Stimulated activated memory B cell treated with anti-CD40 and anti-IgM and Interleukin-4, amounts not matched to agents 10 μg/mL and 1 μg/mL and 100 μg/mL, for 72 hours (primary cell): ENCODE results near the gene CEL.
"Not testable (repeated sequence)": the region's sequence is repeated elsewhere in the genome, so short reads cannot be mapped to it uniquely, and the experiment has no call there.

Experiments used
- ATAC-seq: fragments of 150-1000 bp; cut with Tn5 transposase; 2 replicates; pipeline ENCODE4 v1.10.0; 2021
- H3K27ac Mint-ChIP-seq: one replicate; pipeline ENCODE4 v1.8.0; 2022; ENCODE audit warnings: mild to moderate bottlenecking, mixed read lengths
- H3K27me3 Mint-ChIP-seq: one replicate; pipeline ENCODE4 v1.8.0; 2022; ENCODE audit warnings: mixed read lengths
- H3K36me3 Mint-ChIP-seq: one replicate; pipeline ENCODE4 v1.8.0; 2022; ENCODE audit warnings: mixed read lengths
- H3K4me1 Mint-ChIP-seq: one replicate; pipeline ENCODE4 v1.8.0; 2022; ENCODE audit warnings: mixed read lengths
- H3K4me3 Mint-ChIP-seq: one replicate; pipeline ENCODE4 v1.8.0; 2022; ENCODE audit warnings: mild to moderate bottlenecking, moderate library complexity, mixed read lengths
- H3K9me3 Mint-ChIP-seq: one replicate; pipeline ENCODE4 v1.8.0; 2022; ENCODE audit warnings: mixed read lengths

CEL gene

GRCh38 chr9:133061764-133062145 lies at the start of gene CEL:
Gene CEL (plus strand): TSS chr9:133061981. CDS start chr9:133062003, 22 bp downstream.
- H3K4me1 Mint-ChIP-seq, result peaks cover 22% of the 10 kb centered on the region
- peaks cover 22% of the 10 kb centered on the region for H3K36me3 Mint-ChIP-seq
- not testable (repeated sequence) for H3K9me3 Mint-ChIP-seq, H3K27me3 Mint-ChIP-seq, H3K4me3 Mint-ChIP-seq, H3K27ac Mint-ChIP-seq, ATAC-seq

GRCh38 chr9:133014696-133015095 lies 47.1 kb upstream of the CEL start:
- Mint-ChIP-seq H3K4me3 (no peak overlapping the region), H3K27ac (no peak overlapping the region), H3K4me1 (no peaks in the 10 kb centered on the region), H3K9me3 (peaks cover 7% of the 10 kb centered on the region), H3K36me3 (no peaks in the 10 kb centered on the region), H3K27me3 (peaks cover 45% of the 10 kb centered on the region)
- no peak for ATAC-seq

GRCh38 chr9:133023117-133023890 lies 38.5 kb upstream of the CEL start:
- no peaks in the 10 kb centered on the region for H3K36me3 Mint-ChIP-seq
- no peak for ATAC-seq
- H3K4me1 Mint-ChIP-seq, result peaks cover 7% of the 10 kb centered on the region
- no peaks in the 10 kb centered on the region for H3K27me3 Mint-ChIP-seq
- no peak overlapping the region for H3K27ac Mint-ChIP-seq
- no peaks in the 10 kb centered on the region for H3K9me3 Mint-ChIP-seq
- H3K4me3 Mint-ChIP-seq, result no peak overlapping the region

GRCh38 chr9:133026426-133026825 lies 35.4 kb upstream of the CEL start:
- Mint-ChIP-seq H3K27me3 (no peaks in the 10 kb centered on the region), H3K36me3 (no peaks in the 10 kb centered on the region), H3K27ac (no peak overlapping the region), H3K4me3 (no peak overlapping the region), H3K4me1 (peaks cover 28% of the 10 kb centered on the region), H3K9me3 (no peaks in the 10 kb centered on the region)
- no peak for ATAC-seq

- Mint-ChIP-seq H3K27ac (no peak overlapping the region), H3K9me3 (no peaks in the 10 kb centered on the region), H3K4me3 (no peak overlapping the region), H3K36me3 (no peaks in the 10 kb centered on the region), H3K27me3 (no peaks in the 10 kb centered on the region), H3K4me1 (peaks cover 34% of the 10 kb centered on the region)
- no peak for ATAC-seq
These were observed 34.6 kb upstream of the CEL start for GRCh38 chr9:133027134-133027533.

- H3K36me3 Mint-ChIP-seq, result no peaks in the 10 kb centered on the region
- no peak for ATAC-seq
- H3K27ac Mint-ChIP-seq, result no peak overlapping the region
- H3K4me1 Mint-ChIP-seq, result peaks cover 36% of the 10 kb centered on the region
- H3K27me3 Mint-ChIP-seq, result no peaks in the 10 kb centered on the region
- H3K4me3 Mint-ChIP-seq, result no peak overlapping the region
- H3K9me3 Mint-ChIP-seq, result no peaks in the 10 kb centered on the region
These were observed 33.6 kb upstream of the CEL start for GRCh38 chr9:133028221-133028620.

- ATAC-seq, result peak; percentile 10
- peak overlapping the region; percentile 94 for H3K4me3 Mint-ChIP-seq
- no peaks in the 10 kb centered on the region for H3K27me3 Mint-ChIP-seq
- H3K4me1 Mint-ChIP-seq, result peaks cover 44% of the 10 kb centered on the region
- peaks cover 4% of the 10 kb centered on the region for H3K36me3 Mint-ChIP-seq
- H3K9me3 Mint-ChIP-seq, result no peaks in the 10 kb centered on the region
- H3K27ac Mint-ChIP-seq, result peak overlapping the region; percentile 93
These were observed 31.8 kb upstream of the CEL start for GRCh38 chr9:133029994-133030316.

GRCh38 chr9:133030317-133031129 lies 31.3 kb upstream of the CEL start, which contains the start of gene GTF3C5:
Gene GTF3C5 (plus strand): TSS chr9:133030997. CDS start chr9:133031012, 15 bp downstream.
- H3K27ac Mint-ChIP-seq, result peak within 1 kb of the TSS; percentile 93
- ATAC-seq, result peak; percentile 99
- peaks cover 45% of the 10 kb centered on the region for H3K4me1 Mint-ChIP-seq
- H3K9me3 Mint-ChIP-seq, result no peaks in the 10 kb centered on the region
- peaks cover 4% of the 10 kb centered on the region for H3K36me3 Mint-ChIP-seq
- H3K27me3 Mint-ChIP-seq, result no peaks in the 10 kb centered on the region
- peak within 1 kb of the TSS; percentile 94 for H3K4me3 Mint-ChIP-seq

- Mint-ChIP-seq H3K27ac (peak overlapping the region; percentile 93), H3K27me3 (no peaks in the 10 kb centered on the region), H3K36me3 (peaks cover 4% of the 10 kb centered on the region), H3K4me1 (peaks cover 48% of the 10 kb centered on the region), H3K9me3 (no peaks in the 10 kb centered on the region), H3K4me3 (peak overlapping the region; percentile 94)
- no peak for ATAC-seq
These were observed 30.7 kb upstream of the CEL start for GRCh38 chr9:133031130-133031422.

GRCh38 chr9:133031496-133031911 lies 30.3 kb upstream of the CEL start:
- H3K27ac Mint-ChIP-seq, result peak overlapping the region; percentile 93
- H3K36me3 Mint-ChIP-seq, result peaks cover 4% of the 10 kb centered on the region
- no peaks in the 10 kb centered on the region for H3K9me3 Mint-ChIP-seq
- no peaks in the 10 kb centered on the region for H3K27me3 Mint-ChIP-seq
- ATAC-seq, result no peak
- peak overlapping the region; percentile 94 for H3K4me3 Mint-ChIP-seq
- H3K4me1 Mint-ChIP-seq, result peaks cover 51% of the 10 kb centered on the region

- H3K9me3 Mint-ChIP-seq, result no peaks in the 10 kb centered on the region
- no peaks in the 10 kb centered on the region for H3K27me3 Mint-ChIP-seq
- H3K4me3 Mint-ChIP-seq, result peak overlapping the region; percentile 94
- peaks cover 4% of the 10 kb centered on the region for H3K36me3 Mint-ChIP-seq
- peak overlapping the region; percentile 93 for H3K27ac Mint-ChIP-seq
- H3K4me1 Mint-ChIP-seq, result peaks cover 51% of the 10 kb centered on the region
- no peak for ATAC-seq
These were observed 29.6 kb upstream of the CEL start for GRCh38 chr9:133032171-133032570.

GRCh38 chr9:133035669-133036068 lies 26.1 kb upstream of the CEL start:
- Mint-ChIP-seq H3K9me3 (no peaks in the 10 kb centered on the region), H3K27me3 (no peaks in the 10 kb centered on the region), H3K27ac (no peak overlapping the region), H3K4me3 (no peak overlapping the region), H3K36me3 (peaks cover 13% of the 10 kb centered on the region), H3K4me1 (peaks cover 50% of the 10 kb centered on the region)
- no peak for ATAC-seq

GRCh38 chr9:133037775-133038515 lies 23.8 kb upstream of the CEL start:
- Mint-ChIP-seq H3K9me3 (no peaks in the 10 kb centered on the region), H3K4me1 (peaks cover 30% of the 10 kb centered on the region), H3K27ac (no peak overlapping the region), H3K27me3 (no peaks in the 10 kb centered on the region), H3K36me3 (peaks cover 28% of the 10 kb centered on the region), H3K4me3 (no peak overlapping the region)
- no peak for ATAC-seq

GRCh38 chr9:133040892-133041479 lies 20.8 kb upstream of the CEL start:
- peaks cover 18% of the 10 kb centered on the region for H3K4me1 Mint-ChIP-seq
- not testable (repeated sequence) for H3K27me3 Mint-ChIP-seq, H3K9me3 Mint-ChIP-seq, H3K27ac Mint-ChIP-seq, ATAC-seq, H3K4me3 Mint-ChIP-seq
- H3K36me3 Mint-ChIP-seq, result peaks cover 44% of the 10 kb centered on the region

GRCh38 chr9:133041958-133042357 lies 19.8 kb upstream of the CEL start:
- H3K36me3 Mint-ChIP-seq, result peaks cover 53% of the 10 kb centered on the region
- ATAC-seq, result no peak
- H3K9me3 Mint-ChIP-seq, result no peaks in the 10 kb centered on the region
- H3K27me3 Mint-ChIP-seq, result no peaks in the 10 kb centered on the region
- H3K4me1 Mint-ChIP-seq, result peaks cover 15% of the 10 kb centered on the region
- H3K4me3 Mint-ChIP-seq, result no peak overlapping the region
- H3K27ac Mint-ChIP-seq, result no peak overlapping the region
